ENCODE measurements around the gene SCN4A.

GRCh38 chr17:64016974-64017373 lies 44.3 kb upstream of the SCN4A start:
- no peak for TF ChIP-seq POLR2AphosphoS5 (IDR thresholded peaks at IDR 0.05)
- TF ChIP-seq, protein P1, sequence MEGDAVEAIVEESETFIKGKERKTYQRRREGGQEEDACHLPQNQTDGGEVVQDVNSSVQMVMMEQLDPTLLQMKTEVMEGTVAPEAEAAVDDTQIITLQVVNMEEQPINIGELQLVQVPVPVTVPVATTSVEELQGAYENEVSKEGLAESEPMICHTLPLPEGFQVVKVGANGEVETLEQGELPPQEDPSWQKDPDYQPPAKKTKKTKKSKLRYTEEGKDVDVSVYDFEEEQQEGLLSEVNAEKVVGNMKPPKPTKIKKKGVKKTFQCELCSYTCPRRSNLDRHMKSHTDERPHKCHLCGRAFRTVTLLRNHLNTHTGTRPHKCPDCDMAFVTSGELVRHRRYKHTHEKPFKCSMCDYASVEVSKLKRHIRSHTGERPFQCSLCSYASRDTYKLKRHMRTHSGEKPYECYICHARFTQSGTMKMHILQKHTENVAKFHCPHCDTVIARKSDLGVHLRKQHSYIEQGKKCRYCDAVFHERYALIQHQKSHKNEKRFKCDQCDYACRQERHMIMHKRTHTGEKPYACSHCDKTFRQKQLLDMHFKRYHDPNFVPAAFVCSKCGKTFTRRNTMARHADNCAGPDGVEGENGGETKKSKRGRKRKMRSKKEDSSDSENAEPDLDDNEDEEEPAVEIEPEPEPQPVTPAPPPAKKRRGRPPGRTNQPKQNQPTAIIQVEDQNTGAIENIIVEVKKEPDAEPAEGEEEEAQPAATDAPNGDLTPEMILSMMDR (IDR thresholded peaks at IDR 0.05): no peak
- TF ChIP-seq POLR2A (IDR thresholded peaks at IDR 0.05; ENCODE audit: low read depth): no peak
- no peak for TF ChIP-seq EP300 (IDR thresholded peaks at IDR 0.05)

Data from esophagus muscularis mucosa (tissue), 4 donors.